Osteocyte (in vitro differentiated cells): ENCODE results near the gene BAIAP2. TPM values are rescaled to one million over a fixed set of nuclear protein-coding genes. Genes with fewer than 3 reads are reported as not detected.

Experiments used
- DNase-seq: peaks from one replicate; pipeline ENCODE4 v3.0.0; 2021; ENCODE audit warnings: mixed read lengths; ENCODE audit not compliant: unreplicated experiment; ENCODE audit errors: extremely low spot score
- H3K27ac Mint-ChIP-seq: one replicate; pipeline ENCODE4 v1.8.0; 2021; ENCODE audit warnings: mild to moderate bottlenecking, mixed read lengths; ENCODE audit not compliant: unreplicated experiment
- H3K27me3 Mint-ChIP-seq: one replicate; pipeline ENCODE4 v1.8.0; 2021; ENCODE audit warnings: mixed read lengths; ENCODE audit not compliant: unreplicated experiment
- H3K36me3 Mint-ChIP-seq: one replicate; pipeline ENCODE4 v1.8.0; 2021; ENCODE audit warnings: mixed read lengths; ENCODE audit not compliant: unreplicated experiment
- H3K4me1 Mint-ChIP-seq: one replicate; pipeline ENCODE4 v1.8.0; 2021; ENCODE audit warnings: mixed read lengths; ENCODE audit not compliant: unreplicated experiment
- H3K4me3 Mint-ChIP-seq: one replicate; pipeline ENCODE4 v1.8.0; 2021; ENCODE audit warnings: mild to moderate bottlenecking, moderate library complexity, mixed read lengths; ENCODE audit not compliant: unreplicated experiment
- H3K9me3 Mint-ChIP-seq: one replicate; pipeline ENCODE4 v1.8.0; 2021; ENCODE audit warnings: mixed read lengths; ENCODE audit not compliant: unreplicated experiment
- total RNA-seq: library from RNA; stranded (reverse); gene quantifications from 2 replicates; pipeline ENCODE4 v1.2.1, GENCODE V29; 2021
- TF ChIP-seq, protein P1 (sequence below): fragments of 200-600 bp; sonication (generic); IDR thresholded peaks from 2 replicates; pipeline ENCODE4 v1.5.0; 2021; ENCODE audit warnings: antibody characterized with exemption, mild to moderate bottlenecking, moderate library complexity

The BAIAP2 gene
- total RNA-seq, 1 donor from 2014 or later = 29.0 TPM

DNA sequence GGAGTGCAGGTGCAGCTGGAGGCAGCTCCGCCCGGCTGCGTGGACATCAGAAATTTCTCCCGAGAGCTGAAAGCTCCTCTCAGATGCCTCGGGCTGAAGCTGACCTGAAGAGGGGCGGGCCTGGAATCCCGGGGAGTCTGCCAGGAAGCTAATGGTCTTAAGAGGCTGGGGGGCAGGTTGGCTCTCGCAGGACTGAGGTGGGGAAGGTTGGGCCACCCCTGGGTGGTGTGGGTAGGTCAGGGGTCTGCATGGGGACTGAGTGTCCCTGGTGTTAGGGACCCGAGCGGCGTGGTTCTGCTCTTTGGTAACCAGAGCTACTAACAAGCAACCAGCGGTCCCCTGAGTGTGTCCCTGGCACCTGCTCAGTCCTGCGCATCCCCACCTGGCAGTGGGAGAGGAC, 39.8 kb upstream of the BAIAP2 start:
- peaks cover 16% of the 10 kb centered on the region for H3K4me1 Mint-ChIP-seq
- no peak overlapping the region for H3K4me3 Mint-ChIP-seq
- H3K36me3 Mint-ChIP-seq = peaks cover 12% of the 10 kb centered on the region
- TF ChIP-seq, protein P1, sequence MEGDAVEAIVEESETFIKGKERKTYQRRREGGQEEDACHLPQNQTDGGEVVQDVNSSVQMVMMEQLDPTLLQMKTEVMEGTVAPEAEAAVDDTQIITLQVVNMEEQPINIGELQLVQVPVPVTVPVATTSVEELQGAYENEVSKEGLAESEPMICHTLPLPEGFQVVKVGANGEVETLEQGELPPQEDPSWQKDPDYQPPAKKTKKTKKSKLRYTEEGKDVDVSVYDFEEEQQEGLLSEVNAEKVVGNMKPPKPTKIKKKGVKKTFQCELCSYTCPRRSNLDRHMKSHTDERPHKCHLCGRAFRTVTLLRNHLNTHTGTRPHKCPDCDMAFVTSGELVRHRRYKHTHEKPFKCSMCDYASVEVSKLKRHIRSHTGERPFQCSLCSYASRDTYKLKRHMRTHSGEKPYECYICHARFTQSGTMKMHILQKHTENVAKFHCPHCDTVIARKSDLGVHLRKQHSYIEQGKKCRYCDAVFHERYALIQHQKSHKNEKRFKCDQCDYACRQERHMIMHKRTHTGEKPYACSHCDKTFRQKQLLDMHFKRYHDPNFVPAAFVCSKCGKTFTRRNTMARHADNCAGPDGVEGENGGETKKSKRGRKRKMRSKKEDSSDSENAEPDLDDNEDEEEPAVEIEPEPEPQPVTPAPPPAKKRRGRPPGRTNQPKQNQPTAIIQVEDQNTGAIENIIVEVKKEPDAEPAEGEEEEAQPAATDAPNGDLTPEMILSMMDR = no peak
- H3K9me3 Mint-ChIP-seq = no peaks in the 10 kb centered on the region
- no peak for DNase-seq
- H3K27ac Mint-ChIP-seq = no peak overlapping the region
- no peaks in the 10 kb centered on the region for H3K27me3 Mint-ChIP-seq

DNA sequence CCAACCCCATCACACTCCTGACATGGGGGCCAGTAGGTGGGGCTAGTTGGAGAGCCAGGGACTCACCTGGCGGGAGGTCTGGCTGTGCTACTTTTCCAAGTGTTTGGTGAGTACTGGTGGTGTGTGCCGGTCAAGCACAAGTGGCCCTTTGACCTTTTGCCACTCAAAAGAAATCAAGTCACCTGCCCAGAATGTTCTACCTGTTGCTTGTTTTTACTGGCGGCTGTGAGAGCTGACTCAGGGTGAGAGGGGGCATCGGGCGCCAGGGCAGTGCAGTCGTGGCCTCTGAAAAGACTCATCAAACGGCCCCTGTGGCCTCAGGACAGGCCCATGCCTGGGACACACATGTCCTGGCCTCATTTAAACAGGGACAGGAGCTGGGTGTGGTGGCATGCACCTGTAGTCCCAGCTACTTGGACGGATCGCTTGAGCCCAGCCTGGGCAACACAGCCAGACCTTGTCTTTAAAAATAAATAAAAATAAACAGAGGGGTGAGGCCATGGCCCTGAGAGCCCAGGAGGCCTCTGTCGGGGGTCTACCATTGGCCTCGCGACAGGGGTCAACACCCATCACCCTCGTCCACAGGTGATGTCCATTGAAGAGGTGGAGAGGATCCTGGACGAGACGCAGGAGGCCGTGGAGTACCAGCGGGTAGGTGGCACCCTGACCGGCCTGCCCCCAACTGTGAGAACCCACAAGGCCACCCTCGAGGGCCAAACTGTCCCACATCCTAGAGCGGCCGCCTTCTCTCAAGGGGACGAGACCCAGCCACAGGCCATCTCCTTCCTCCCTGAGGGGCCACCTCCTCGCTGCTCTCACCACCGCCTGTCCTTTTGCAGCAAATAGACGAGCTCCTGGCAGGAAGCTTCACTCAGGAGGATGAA, 38.3 kb upstream of the BAIAP2 start:
- H3K36me3 Mint-ChIP-seq = peaks cover 12% of the 10 kb centered on the region
- no peak overlapping the region for H3K27ac Mint-ChIP-seq
- H3K4me1 Mint-ChIP-seq = peaks cover 15% of the 10 kb centered on the region
- no peaks in the 10 kb centered on the region for H3K9me3 Mint-ChIP-seq
- no peak for DNase-seq
- TF ChIP-seq, protein P1 = no peak
- H3K27me3 Mint-ChIP-seq = peaks cover 5% of the 10 kb centered on the region
- H3K4me3 Mint-ChIP-seq = no peak overlapping the region

DNA sequence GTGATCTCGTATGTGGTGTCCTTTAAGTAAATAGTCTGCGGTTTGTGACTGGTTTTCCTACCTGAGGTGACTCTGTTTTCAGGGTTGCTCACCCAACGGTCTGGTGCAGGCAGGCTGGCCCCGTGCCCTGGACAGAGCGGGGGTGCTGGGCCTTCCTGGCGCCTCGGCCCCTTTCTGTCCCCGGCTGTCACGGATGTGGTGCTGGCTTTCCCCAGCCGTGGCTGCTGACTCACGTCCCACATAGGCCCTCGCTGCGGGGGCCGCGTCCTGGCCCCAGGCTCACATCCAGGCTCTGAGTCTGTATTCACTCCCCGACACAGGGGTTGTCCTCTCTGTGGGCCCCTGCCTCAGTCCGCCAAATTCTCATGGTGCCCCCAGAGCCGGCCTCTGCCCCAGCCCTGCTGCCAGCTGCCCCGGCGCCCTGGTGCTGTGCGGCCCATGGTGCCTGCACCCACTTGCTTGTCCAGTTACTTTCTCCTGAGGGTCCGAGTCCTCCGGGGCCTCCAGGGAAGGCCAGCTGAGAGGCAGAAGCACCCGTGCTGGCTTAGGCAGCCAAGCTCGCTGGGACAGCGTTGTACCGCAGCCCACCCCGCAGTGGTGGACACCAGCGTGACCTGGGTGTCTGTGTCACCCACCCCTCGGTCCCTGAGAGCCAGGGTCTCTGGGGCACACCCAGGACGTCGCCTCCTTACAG, 37.4 kb upstream of the BAIAP2 start:
- DNase-seq = no peak
- TF ChIP-seq, protein P1 = no peak
- no peaks in the 10 kb centered on the region for H3K9me3 Mint-ChIP-seq
- H3K27ac Mint-ChIP-seq = no peak overlapping the region
- no peak overlapping the region for H3K4me3 Mint-ChIP-seq
- H3K4me1 Mint-ChIP-seq = peaks cover 15% of the 10 kb centered on the region
- peaks cover 10% of the 10 kb centered on the region for H3K27me3 Mint-ChIP-seq
- H3K36me3 Mint-ChIP-seq = peaks cover 12% of the 10 kb centered on the region

DNA sequence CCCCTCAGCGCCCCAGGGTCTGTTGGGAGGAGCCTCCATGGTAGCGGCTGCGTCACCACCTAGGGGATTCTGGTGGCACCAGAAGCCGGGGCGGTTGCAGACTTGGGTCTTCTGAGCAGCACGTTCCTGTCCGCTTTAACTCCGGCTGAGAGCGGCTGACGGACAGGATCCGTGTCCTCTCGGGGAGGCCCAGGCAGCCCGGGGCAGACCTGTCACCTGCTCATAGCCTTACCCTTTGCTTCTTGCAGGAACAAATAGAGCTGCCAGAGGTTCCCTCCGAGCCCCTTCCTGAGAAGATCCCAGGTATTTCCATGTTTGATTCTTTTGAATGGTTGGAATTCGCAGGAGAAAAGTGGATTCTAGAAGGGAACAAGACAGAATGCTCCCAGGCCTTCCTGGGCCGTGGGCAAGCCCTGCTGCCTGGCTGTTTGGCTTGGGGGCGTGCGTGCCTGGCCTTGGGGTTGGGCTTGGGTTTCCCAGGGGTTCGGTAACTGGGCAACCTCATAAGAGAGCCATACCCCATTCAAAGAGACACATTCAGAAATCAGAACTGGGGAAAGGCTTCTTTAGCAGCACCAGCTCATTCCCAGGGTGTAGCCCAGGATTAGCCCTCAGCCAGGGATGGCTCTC, 36.7 kb upstream of the BAIAP2 start:
- Mint-ChIP-seq H3K4me3 (no peak overlapping the region), H3K27ac (no peak overlapping the region), H3K4me1 (peaks cover 9% of the 10 kb centered on the region), H3K9me3 (no peaks in the 10 kb centered on the region), H3K36me3 (peaks cover 12% of the 10 kb centered on the region), H3K27me3 (peaks cover 14% of the 10 kb centered on the region)
- no peak for DNase-seq
- TF ChIP-seq, protein P1 = no peak
